NCI-H2227 treated with DMSO at 0.1 percent for 48 hours (cell line): ENCODE results near the gene DLGAP4.

Source experiments
- DNase-seq: peaks from one replicate; lab custom pipeline; 2025; lab: John Stamatoyannopoulos, UW

DLGAP4 gene

DNA sequence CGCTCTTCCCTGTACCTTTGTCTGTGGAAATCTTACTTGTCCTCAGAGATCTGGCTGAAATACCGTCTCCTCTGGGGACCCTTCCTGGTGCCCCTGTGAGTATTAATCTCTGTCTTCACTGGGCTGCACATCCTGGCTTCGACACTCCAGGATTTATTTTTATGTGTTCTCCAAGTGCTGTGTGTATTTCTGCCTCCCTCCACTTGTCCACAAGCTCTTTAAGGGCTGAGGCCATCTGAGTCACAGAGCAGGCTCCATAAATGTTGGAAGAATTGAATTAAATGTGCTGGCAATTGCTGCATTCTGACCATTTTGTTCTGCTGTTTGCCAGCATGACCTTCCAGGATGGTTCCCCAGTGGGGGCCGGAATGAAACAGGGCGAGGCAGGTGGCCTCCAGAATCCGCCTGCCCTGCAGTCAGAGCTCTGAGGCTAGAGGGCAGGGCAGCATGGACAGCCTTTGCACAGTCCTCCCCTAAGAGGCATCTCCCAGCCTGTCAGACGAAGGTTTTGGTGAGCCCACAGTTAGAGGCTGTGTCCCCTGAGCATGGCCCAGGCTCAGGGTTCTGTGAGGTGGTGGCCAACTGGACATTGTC lies 105.8 kb downstream of the DLGAP4 start:
- DNase-seq = no peak

DNA sequence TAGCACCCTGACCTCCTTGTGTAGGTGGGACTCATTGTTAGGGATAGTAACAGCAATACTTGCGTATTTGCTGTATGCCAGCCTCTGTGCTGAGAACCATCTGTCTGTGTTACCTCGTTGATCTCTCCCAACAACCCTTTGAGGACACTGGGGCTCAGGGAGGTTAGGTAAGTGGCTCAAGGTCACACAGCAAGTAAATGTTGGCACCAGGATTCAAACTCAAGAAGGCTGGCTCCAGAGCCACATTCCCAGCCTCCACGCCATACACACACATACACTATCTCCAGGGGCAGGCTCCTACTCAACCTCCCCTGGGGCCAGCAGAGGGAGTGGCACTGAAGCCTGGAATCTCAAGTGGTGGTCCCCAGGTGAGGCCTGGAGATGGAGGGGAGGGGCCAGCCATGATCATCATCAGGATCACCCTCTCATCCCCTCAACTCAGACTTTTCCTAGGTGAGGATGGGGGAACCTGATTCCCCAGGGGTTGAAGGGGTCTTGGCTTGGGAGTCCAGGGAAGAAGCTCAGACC lies 109.4 kb downstream of the DLGAP4 start:
- no peak for DNase-seq

DNA sequence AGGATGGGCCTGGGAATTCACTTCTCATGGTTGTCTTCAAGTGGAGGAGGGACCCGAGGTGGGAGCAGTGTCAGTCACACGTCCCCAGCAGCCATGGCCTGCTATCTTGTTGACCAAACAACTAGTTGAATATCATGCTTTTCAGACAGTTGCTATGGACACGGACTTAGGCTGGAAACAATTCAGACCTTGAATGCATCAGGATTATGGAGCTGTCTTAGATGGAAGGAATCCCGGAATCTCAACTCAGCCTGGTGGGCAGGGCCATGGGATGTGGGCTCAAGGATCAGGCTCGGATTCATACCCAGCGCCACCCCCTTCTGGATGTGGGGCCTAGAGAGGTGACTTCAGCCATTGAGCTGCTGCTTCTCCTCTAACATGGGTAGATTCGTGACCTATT lies 112.6 kb downstream of the DLGAP4 start:
- no peak for DNase-seq

DNA sequence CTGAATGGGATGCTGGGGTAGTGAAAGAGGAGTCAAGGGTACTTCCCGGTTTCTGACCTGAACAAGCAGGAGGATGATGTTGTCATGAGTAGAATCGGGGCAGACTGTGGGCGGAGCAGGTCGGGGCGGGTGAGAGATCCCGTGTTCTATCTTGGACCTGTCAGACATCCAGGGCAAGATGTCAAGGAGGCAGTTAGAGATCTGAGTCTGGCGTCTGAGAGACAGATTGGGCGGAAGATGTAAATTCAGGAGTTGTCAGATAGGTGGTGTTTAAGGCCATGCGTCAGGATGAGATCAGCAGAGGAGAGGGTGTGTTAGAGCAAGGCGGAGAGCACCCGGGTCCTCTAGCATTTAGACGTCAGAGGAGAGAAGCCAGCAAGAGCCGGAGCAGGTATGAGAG lies 115.5 kb downstream of the DLGAP4 start:
- peak; percentile 56 for DNase-seq

DNA sequence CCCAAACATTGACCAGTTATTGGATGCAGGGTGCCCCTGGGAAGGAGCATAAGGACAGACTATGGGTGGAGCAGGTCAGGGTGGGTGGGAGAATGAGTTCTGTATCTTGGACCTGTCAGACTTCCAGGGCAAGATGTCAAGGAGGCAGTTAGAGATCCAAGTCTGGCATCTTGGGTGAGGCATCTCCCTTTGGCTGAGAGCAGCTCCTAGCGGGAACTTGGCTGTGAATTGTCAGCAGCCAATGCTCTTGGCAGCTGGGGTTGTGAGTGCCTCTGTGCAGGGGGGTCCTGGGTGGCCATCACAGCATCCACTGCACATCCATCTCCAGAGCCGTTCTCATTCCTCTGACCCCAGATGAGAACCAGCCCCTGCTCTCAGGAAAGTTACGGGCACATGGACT lies 118.2 kb downstream of the DLGAP4 start:
- no peak for DNase-seq

DNA sequence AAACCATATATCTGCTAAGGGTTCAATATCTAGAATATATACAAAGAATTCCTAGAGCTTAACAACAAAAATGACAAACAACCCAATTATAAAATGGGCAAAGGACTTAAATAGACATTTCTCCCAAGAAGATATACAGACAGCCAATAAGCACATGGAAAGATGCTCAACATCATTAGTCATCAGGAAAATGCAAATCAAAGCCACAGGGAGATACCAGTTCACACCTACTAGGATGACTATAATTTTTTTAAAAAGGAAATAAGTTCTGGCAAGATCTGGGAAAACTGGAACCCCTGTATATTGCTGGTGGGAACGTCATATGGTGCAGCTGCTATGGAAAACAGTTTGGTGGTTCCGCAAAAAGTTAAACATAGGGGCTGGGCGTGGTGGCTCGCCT lies 119.0 kb downstream of the DLGAP4 start:
- DNase-seq = no peak

DNA sequence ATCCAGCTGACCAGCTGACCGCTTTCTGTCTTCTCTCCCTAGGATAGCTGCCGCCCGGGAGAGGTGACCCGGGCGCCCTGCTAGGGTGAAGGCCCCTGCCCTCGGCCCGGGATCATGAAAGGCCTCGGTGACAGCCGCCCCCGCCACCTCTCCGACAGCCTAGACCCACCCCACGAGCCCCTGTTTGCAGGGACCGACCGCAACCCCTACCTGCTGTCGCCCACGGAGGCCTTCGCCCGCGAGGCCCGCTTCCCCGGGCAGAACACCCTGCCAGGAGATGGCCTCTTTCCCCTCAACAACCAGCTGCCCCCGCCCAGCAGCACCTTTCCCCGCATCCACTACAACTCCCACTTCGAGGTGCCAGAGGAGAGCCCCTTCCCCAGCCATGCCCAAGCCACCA lies 125.5 kb downstream of the DLGAP4 start:
- DNase-seq = no peak

DNA sequence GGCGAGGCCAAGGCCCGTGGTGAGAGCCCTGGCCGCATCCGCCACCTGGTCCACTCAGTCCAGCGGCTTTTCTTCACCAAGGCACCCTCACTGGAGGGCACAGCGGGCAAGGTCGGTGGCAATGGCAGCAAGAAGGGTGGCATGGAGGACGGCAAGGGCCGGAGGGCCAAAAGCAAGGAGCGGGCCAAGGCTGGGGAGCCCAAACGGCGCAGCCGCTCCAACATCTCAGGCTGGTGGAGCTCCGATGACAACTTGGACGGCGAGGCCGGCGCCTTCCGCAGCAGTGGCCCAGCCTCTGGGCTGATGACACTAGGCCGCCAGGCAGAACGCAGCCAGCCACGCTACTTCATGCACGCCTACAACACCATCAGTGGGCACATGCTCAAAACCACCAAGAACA lies 126.0 kb downstream of the DLGAP4 start:
- DNase-seq = no peak

DNA sequence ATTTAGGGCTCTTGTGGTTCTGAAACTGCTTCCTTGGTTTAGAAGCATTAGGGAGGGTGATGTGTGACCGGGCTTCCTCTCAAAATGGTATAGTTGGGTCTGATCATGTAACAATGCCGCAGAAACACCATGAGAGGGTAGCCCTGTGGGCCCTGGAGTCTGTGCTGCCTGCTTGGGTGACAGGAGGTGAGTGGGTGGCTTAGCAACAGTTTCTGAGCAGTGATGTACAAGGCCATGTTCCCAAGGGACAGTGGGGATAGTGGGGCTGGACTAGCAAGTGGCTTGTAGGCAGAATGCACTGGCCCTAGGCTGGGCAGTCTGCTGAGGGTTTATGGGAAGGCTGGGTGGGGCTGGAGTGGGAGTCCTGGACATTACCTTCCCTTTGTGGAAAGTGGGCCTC lies 128.2 kb downstream of the DLGAP4 start:
- no peak for DNase-seq

DNA sequence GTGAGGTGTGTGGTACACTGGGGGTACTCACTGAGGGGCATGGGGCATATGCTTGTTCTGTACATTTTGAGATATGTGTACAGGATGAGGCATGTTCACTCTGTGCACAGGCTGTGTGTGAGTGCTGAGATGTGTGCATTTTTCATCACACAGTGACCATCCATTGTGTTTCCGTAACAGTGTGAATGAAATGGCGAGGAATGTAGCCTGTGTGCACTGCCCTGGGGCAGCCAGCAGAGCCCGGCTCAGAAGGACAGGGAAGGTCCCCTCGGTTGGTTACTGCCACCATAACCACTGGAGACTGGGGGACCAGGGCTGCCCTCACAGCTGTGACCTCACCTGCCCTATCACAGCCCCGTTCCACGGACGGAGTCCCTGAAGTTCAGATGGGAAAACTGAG lies 129.0 kb downstream of the DLGAP4 start:
- DNase-seq = no peak

DNA sequence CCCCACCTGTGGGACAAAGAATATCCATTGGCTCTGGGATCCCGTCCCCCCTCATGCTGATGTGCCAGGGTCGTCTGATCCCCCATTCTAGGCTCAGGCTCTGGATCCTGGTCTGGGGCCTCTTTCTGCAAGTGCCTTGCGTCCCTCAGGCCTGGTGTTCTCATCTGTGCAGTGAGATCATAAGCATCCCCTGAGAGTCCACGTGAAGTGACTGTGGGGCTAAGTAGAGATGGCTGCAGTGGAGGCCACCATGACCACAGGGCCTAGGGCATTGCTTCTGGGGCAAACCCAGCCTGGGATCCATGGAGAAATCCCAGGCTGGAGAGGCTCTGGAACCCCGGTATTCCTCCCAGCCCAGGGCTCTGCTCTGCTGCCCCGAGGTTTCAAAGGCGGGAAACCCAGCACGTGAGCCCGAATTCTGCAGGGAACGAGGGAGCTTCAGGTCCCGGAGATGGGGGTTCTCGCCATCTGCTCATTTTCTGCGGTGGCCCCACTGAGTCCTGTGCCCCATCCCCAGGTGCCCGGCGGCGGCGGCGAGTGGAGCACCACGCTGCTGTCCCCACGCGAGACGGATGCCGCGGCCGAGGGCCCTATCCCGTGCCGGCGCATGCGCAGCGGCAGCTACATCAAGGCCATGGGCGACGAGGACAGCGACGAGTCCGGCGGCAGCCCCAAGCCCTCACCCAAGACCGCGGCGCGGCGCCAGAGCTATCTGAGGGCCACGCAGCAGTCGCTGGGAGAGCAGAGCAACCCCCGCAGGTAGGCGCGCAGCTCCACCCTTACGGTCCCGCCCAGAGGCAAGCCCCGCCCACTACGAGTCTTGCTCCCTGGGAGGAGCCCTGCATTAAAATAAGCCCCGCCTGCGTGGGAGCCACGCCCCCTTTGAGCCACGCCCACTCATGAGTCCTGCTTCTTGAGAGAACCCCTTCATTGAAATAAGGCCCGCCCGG lies 129.7 kb downstream of the DLGAP4 start:
- DNase-seq = peak; percentile 43

DNA sequence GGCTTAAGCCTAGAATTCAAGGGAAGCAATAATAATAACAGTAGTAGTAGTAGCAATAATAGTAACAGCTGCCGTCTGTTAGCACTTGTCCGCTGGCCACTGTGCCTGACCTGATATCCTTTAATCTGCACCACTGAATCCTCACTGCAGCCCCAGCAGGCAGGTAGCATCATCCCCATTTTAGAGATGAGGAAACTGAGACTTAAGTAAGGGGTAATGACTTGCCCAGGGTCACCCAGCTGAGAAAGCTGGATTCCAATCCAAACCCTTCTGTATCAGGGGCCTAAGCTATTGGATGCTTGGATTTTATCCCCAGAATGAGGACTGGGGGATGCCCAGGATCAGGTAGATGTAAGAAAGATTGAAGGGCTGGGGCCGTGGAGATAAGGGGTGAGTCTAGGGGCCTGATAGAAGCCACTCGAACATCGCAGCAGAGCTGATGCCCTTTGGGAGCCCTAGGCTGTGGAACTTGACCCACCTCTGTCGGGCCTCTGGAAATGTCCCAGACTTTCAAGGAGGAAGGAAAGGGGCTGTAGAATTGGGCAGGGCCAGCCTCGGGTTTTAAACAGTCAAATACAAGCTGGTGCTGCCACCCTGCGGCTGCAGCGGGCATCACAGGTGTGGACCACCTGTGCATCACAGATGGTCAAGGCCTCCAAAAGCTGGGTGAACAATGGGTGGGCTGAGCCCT lies 133.0 kb downstream of the DLGAP4 start:
- DNase-seq = peak; percentile 29

DNA sequence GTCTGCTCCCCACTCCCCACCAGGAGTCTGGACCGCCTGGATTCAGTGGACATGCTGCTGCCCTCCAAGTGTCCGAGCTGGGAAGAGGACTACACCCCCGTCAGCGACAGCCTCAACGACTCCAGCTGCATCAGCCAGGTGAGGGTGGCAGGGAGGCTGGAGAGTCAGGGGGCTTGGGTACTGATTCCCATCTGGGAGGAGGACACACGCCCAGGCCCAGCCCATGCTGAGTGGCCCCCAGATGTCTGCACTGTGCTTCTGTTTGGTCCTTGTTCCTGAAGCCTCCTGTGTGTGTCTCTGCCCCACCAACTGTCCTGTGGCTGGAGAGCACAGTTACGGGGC lies 133.6 kb downstream of the DLGAP4 start:
- DNase-seq = no peak

DNA sequence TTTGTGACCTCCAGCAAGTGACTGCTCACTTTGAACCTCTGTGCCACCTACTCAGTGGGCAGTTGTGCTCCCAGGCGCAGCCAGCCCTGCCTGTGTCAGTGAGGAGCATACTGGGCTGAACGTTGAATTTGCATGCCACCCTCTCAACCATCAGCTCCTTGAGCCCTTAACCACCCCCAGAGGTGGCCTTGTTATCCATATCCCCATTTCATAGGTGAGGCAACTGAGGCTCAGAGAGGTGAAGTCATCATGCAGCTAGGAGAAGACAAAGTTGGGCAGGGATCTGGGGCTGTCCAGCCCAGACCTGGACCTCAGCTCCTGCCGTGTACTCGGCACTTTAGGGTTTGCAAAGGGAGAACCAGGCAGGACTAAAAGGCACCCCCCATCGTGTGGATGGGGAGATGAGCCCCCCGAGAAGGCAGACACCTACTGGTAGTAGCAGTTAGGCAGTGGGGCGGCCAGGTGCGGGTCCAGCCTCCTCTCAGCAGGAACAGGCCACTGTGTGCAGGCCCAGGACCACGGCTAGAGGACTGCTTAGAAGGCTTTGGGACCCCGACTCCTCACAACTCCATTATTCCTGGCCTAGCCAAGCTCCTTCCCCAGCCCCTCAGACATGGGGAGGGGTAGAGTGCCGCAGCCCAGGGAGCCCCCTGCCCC lies 134.4 kb downstream of the DLGAP4 start:
- no peak for DNase-seq

DNA sequence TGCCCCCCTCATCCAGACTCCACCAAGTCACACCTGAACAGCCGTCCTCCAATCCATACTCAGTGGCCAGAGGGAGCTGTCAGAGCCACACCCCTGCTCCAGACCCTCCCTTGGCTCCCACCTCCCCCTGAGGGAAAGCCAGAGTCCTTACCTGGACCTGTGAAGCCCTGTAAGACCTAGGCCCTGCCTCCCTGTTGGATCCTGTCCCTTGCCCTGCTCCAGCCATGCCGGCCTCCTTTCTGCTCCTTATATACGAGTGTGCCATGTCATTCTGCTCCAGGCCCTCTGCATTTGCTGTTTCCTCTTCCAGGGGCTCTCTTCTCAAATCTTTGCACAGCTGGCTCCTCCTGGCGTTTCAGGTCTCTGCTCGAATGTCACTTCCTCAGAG lies 134.9 kb downstream of the DLGAP4 start:
- DNase-seq = no peak

DNA sequence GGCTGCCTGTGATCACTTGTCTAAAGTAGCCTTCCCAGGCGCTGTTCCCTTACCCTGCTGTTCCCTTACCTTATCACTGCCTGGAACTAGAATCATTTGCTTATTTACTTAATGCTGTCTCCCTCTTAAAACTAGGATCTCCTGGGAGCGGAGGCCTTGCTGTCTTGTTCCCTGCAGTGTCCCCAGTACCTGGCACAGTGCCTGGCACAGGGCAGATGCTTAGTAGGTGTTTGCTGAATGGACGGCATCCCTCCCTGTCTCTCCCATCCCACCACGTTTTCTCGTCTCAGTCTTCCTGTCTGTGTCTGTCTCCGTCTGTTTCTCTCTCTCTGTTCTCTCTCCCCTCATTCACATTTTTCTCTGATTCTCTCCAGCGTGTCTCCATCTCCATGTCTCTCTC lies 135.3 kb downstream of the DLGAP4 start:
- no peak for DNase-seq

DNA sequence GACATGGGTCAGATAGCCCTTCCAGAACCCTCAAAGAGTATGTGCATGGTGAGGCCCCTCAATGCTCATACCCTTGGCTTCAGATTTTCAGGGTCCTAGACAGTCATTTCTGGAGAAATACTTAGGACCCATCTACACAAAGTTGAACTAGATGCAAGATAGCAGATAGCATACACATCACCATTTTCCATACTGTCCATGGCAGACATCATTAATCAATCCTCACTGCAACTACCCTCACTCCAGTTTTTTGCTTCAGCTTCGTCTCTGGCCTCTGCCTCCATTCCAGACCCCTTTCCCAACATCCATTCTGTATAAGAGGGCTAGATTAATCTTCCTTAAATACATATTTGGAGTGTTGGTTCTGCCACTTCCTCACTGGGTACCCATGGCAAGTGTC lies 139.7 kb downstream of the DLGAP4 start:
- no peak for DNase-seq

DNA sequence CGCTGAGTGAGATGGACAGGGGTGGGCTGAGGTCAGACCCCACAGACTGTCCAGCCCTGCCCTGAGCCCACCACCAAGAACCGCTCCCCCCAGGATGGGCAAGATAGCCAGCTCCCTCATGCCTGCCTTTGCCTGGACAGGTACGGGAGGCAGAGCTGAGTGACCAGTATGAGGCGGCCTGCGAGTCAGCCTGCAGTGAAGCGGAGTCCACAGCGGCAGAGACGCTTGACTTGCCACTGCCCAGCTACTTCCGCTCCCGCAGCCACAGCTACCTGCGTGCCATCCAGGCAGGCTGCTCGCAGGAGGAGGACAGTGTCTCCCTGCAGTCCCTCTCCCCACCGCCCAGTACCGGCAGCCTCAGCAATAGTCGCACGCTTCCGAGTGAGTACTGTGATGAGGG lies 140.4 kb downstream of the DLGAP4 start:
- DNase-seq = no peak

DNA sequence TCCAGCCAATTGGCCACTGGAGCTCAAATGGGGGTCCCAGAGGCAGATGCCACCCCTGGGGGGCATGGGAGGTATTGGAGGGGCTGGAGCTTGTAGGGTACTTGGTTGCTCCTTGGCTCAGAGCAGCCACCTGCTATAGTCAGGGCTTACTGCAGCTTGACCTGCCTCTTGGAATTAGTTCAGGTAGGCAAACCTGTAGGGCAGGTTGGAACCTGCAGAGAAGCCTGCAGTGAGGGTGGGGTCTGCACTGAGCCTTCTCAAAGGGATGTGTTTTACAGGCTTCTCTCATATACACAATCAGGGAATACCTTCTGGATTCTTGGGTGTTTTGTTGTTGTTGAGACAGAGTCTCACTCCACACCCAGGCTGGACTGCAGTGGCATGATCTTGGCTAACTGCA lies 141.0 kb downstream of the DLGAP4 start:
- no peak for DNase-seq

DNA sequence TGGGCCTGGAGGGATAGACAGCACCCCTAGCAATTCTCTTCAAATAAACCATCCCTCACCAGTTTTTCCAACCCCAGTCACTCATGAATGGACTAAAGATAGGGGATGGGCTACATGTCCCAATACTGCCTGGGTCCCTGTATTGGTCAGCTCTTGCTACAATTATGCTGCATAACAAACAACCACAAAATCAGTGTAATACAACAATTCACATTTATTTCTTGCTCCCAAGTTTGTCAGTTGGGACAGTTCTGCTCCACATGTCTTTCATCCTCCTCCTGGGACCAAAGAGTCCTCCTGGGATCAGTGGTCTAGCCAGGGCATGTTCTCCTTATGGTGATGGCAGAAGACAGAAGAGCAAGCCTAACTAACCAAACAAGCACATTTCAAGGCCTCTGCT lies 143.5 kb downstream of the DLGAP4 start:
- DNase-seq = no peak

DNA sequence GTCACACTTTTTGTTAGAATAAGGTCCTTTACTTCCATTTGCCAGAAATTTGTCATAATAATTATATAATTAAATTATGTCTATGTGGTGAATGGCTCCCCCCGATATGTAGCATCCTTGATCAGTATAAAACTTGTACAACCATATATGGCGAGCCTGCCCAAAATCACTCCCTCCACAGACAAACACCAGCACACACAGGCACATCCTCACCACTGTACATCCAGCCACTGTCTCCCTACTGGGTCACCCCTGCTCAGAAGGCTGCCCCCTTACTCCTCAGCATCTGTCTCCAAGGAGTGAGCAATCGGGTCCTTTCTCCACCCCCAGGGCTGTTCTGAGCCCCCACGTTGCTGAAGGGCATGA lies 148.2 kb downstream of the DLGAP4 start:
- no peak for DNase-seq

DNA sequence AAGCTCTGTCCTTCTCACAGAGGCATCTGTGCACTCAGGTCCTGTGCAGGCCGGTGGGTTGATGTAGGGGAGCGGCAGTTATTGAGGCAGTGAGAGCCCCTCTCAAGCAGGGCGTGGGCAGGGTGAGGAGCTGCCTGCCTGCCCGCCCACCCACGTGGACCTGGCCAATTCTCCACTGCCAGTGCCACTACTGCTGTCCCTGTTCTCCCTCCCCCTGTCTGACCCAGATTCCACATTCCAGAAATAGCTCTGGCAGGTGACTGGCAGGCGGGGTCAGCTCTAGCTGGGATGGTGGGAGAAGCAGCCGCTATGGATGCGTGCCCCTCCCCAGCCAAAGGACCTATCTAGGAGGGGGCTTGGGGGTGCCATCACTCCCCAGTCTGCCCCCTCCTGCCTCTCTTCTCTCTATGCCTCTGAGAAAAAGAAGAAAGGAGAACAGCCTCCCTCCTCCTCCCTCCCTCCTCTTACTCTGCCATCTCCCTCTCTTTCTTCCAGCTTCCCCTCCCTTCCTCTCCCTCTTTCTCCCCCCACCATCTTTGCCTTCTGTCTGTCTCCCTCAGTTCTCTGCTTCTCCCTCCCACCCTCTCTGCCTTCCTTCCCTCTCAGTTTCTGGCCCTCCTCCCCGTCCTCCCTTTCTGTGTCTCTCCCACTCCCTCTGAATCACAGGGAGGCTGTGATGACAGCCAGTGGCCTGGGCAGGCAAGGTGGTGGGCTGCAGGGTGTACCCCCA lies 148.7 kb downstream of the DLGAP4 start:
- DNase-seq = peak; percentile 19
